Ishikawa (cell line): ENCODE measurements around the gene ZDHHC13.

Experiments used
- CEBPB ChIP-seq: IDR thresholded peaks from 2 replicates; pipeline ENCODE4 v1.6.1; 2012
- EP300 ChIP-seq: IDR thresholded peaks from 2 replicates; pipeline ENCODE4 v1.6.1; 2012; ENCODE audit warnings: borderline replicate concordance
- YY1 ChIP-seq: IDR thresholded peaks from 2 replicates; pipeline ENCODE4 v1.6.1; 2012; ENCODE audit warnings: low read depth
- TF ChIP-seq, protein P1 (sequence below): IDR thresholded peaks from 2 replicates; pipeline ENCODE4 v1.6.1; 2012; ENCODE audit warnings: low read depth, mild to moderate bottlenecking

DNA sequence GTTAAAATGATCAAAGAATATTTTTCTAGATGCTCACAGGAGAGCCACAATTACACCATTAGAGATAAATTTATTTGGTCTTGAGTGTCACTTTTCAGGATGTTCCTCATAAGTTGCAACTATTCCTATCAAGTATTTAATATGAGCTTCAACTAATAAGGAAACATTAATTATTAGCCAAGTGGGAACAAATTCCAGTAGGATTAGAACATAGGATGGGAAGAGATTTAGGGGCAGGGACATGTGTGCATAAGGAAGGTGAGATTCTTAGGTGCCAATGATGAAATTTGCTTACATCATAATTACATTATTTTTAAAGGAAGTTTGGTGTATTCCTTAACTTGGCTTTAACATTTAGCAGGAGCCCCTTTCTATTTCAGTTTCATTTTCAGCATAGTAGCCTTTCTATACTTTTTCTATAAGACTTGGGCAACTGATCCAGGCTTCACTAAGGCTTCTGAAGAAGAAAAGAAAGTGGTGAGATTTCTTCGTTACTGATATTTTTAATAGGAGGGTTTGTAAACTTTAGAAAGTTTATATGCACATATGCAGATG is 46.1 kb downstream of the ZDHHC13 start:
- no peak for TF ChIP-seq EP300
- TF ChIP-seq, protein P1, sequence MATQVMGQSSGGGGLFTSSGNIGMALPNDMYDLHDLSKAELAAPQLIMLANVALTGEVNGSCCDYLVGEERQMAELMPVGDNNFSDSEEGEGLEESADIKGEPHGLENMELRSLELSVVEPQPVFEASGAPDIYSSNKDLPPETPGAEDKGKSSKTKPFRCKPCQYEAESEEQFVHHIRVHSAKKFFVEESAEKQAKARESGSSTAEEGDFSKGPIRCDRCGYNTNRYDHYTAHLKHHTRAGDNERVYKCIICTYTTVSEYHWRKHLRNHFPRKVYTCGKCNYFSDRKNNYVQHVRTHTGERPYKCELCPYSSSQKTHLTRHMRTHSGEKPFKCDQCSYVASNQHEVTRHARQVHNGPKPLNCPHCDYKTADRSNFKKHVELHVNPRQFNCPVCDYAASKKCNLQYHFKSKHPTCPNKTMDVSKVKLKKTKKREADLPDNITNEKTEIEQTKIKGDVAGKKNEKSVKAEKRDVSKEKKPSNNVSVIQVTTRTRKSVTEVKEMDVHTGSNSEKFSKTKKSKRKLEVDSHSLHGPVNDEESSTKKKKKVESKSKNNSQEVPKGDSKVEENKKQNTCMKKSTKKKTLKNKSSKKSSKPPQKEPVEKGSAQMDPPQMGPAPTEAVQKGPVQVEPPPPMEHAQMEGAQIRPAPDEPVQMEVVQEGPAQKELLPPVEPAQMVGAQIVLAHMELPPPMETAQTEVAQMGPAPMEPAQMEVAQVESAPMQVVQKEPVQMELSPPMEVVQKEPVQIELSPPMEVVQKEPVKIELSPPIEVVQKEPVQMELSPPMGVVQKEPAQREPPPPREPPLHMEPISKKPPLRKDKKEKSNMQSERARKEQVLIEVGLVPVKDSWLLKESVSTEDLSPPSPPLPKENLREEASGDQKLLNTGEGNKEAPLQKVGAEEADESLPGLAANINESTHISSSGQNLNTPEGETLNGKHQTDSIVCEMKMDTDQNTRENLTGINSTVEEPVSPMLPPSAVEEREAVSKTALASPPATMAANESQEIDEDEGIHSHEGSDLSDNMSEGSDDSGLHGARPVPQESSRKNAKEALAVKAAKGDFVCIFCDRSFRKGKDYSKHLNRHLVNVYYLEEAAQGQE, result no peak
- no peak for TF ChIP-seq CEBPB
- no peak for TF ChIP-seq YY1
